Renal cortex interstitium (tissue), 15 donors: ENCODE data around the gene MPL. TPM values are rescaled to one million over a fixed set of nuclear protein-coding genes. Genes with fewer than 3 reads are reported as not detected.

Experiments used
- DNase-seq, 11 donors: peaks; one replicate each; pipeline ENCODE4 v3.0.0-alpha.2; 2013; ENCODE audit warnings: low read depth in 9 of 11, low spot score in 4 of 11; ENCODE audit errors: extremely low read depth in 1 of 11
- long read RNA-seq, 16 experiments: transcript quantifications; one replicate each; lab custom pipeline, GENCODE V29; 2026
- polyA plus RNA-seq, 3 donors: library from polyadenylated mRNA; unstranded; fragments of 120-200 nt; gene quantifications; one replicate each; pipeline ENCODE4 v1.2.1, GENCODE V29; 2013; ENCODE audit not compliant: insufficient read length in 3 of 3

MPL gene
- 1 to 10 TPM in 2 of 3 donors, under 1 TPM in 1; 0.78 to 1.3 (median 1.1) TPM for polyA plus RNA-seq
- long read RNA-seq, donor 1, result 0 reads
- long read RNA-seq, donor 2, result 0 reads
- long read RNA-seq, donor 3, result 0 reads
- long read RNA-seq, donor 4, result 0 reads
- long read RNA-seq, donor 5, result 0 reads
- long read RNA-seq, donor 6, result 0 reads
- long read RNA-seq, donor 7, result 0 reads
- long read RNA-seq, donor 8, result 0 reads
- long read RNA-seq, donor 9, result 0 reads
- long read RNA-seq, donor 10, result 0 reads
- long read RNA-seq, donor 11, result 0 reads
- long read RNA-seq, donor 12, result 0 reads
- long read RNA-seq, donor 13, result 0 reads
- long read RNA-seq, donor 14, result 0 reads
- long read RNA-seq, donor 15, result 0 reads
- long read RNA-seq, donor 16, partial matches to known transcripts, result 123 of 245 reads
- long read RNA-seq, donor 16, other reads (novel, unspliced or antisense), result 122 of 245 reads

GRCh38 chr1:43337588-43337987 is at the start of gene MPL:
Gene MPL (plus strand): TSS chr1:43337818. CDS start chr1:43337849, 31 bp downstream.
- DNase-seq, result no peak

- no peak for DNase-seq
These were observed 49.4 kb upstream of the MPL start for GRCh38 chr1:43288058-43288784.

DNA sequence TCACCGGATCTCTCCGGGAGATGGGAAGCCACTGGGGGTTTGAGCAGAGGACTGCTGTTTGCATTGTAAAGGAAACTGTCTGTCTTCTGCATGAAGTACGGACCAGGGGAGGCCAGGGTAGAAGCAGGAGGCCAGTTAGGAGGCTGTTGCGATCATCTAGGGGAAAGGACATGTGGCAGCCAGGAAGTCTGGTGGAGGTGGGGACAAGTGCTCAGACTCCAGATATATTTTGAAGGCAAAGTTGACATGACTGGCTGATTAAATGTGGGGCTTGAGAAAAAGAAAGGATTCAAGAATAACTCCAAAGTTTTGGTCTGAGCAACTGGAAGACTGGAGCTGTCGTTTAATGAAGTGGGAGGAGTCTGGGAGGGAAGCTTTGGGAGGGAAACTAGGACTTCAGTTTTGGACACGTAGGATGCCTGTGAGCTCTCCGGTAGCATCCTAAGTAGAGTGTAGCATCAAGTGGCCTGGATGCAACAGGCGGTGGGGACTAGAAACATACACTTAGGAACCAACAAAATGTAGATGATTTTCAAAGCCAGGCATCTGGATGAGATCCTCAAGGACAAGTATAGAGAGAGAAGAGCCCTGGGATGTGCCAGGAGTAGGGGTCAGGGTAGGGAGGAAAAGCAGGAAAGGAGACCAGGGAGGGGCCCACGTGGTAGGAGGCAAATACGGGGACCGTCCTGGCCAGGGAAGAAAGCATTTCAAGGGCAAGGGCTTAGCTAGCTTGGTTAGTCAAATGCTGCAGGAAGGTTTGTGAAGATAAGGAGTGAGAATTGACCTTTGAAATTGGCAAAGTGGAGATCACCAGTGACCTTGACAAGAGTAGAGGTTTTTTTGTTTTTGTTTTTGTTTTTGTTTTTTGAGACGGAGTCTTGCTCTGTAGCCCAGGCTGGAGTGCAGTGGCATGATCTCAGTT is 48.6 kb upstream of the MPL start:
- DNase-seq, result no peak

- no peak for DNase-seq
These were observed 45.4 kb upstream of the MPL start for GRCh38 chr1:43292216-43292615.

- no peak for DNase-seq
These were observed 44.9 kb upstream of the MPL start for GRCh38 chr1:43292679-43293078.

- DNase-seq, result no peak
These were observed 44.4 kb upstream of the MPL start for GRCh38 chr1:43293176-43293575.

DNA sequence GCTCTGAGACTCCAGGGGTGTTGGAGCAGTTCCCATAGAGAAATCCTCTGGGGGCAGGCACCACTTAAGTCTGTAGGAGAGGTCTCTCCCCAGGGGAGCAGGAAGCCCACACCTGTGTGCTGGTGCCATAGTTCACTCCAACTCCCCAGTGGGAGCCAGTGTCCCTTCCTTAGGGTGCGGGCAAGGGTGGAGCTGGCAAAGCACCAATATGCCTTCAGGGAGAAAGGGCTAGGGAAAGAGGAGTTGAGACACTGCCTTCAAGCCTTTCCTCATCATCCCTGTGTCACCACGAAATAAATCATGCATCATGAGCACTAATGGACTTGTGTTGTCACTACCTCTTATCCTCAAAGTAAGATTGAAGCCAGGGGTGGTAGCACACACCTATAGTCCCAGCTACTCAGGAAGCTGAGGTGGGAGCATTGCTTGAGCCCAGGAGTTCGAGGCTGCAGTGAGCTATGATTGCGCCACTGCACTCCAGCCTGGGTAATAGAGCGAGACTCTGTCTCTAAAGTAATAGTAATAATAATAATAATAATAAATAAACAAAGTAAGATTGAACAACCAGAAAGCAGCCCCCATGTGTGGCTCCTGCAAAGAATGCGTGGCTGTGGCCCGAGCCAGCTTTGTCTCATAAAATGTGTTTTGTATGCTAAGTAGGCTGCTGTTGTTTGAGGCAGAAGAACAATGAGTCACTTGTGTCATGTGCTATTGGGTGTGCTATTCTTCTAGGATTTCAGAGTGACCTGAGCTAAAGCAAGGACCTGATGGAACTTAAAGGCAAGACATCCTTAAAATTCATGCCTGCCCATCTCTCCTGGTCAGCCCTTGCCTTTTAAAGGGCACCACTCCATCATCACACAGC is 43.5 kb upstream of the MPL start:
- no peak for DNase-seq

DNA sequence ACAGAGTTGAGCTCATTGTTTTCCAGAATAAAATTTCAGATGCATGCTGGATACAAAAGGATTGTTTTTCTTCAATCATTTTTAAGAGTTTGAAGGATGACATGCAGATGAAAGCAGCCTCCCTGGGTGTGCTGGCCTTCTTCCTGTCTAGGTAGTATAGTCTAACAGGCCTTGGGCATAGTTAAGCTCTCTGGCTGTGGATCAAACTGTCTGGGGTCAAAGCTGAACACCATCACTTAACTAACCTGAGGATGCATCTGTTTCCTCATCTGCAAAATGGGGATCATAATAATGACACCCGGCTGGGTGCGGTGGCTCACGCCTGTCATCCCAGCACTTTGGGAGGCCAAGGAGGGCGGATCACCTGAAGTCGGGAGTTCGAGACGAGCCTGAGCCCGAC is 42.9 kb upstream of the MPL start:
- no peak for DNase-seq

GRCh38 chr1:43296207-43296606 is 41.4 kb upstream of the MPL start:
- no peak for DNase-seq

DNA sequence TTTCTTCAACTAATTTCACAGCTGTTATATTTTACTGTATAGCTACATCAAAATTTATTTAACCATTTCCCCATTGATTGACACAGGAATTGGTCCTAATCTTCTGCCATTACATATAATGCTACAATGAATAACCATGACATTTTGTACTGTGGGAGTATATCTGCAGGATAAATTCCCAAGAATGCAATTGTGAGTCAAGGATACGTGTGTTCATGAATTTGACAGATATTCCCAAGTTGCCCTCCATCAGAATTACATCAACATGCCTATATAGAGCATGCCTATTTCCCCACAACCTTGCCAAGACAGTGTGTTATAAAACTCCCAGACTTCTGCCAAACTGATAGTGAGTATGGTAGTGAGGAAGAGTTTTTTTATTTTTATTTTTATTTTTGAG is 39.6 kb upstream of the MPL start:
- no peak for DNase-seq

DNA sequence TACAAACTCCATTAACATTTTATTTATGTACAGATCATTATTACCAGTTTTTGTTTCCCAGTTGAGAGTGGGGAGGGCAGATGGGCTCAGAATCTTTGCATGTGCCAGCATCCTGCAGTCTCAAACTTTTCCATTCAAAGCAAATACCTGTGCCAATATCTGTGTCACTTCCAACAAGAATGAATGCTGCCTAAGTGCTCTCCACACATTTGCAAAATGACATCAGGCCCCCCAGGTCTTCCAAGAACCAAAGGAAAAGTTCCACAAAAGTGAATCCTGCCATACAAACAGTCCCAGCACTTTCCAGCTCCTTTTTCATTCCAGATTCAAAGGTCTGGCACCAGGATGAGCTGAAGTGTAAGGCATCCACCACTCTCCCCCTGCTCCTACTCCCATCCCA is 38.5 kb upstream of the MPL start:
- DNase-seq, result no peak

DNA sequence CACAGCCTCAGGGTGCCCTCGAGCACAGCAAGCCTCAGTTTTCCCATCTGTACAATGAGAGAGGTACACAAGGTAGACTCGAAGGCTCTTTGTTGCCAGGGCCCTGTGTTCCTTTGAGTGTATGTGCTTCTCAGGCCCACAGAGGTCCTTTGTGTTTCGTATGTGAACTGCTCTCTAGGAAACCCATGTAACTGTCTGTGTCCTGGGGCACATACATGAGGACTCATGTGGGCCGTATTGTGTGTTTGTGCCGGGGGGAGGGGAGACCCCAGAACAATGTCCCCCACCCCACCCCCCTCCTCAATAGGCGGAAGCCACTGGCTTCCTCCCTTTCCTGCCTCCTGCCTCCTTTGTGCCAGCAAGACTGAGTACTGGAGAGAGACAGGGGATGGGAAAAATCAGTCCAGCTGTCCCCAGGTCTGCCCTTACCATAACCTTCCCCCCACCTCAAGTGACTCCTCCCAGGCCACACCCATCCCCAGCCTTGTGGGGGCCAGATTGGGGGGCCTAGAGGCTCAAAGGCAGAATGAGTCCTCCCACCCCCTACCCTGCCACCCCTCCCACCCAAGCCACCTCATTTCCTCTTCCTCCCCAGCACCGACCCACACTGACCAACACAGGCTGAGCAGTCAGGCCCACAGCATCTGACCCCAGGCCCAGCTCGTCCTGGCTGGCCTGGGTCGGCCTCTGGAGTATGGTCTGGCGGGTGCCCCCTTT is 37.1 kb upstream of the MPL start, which contains the start of gene TIE1:
TIE1 (plus strand) TSS at position 605 of the 717 bp plus-strand sequence; CDS start at position 695, 90 bp downstream.
- DNase-seq, result no peak

GRCh38 chr1:43302201-43302600 is 35.4 kb upstream of the MPL start:
- DNase-seq, result no peak

GRCh38 chr1:43302721-43303470 is 34.7 kb upstream of the MPL start:
- DNase-seq, result no peak

- no peak for DNase-seq
These were observed 33.9 kb upstream of the MPL start for GRCh38 chr1:43303471-43304313.

- no peak for DNase-seq
These were observed 33.3 kb upstream of the MPL start for GRCh38 chr1:43304314-43304681.
